ENCODE results near the gene RGS3.

- TF ChIP-seq, protein P1, sequence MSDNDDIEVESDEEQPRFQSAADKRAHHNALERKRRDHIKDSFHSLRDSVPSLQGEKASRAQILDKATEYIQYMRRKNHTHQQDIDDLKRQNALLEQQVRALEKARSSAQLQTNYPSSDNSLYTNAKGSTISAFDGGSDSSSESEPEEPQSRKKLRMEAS (IDR thresholded peaks at IDR 0.05) = no peak
- TF ChIP-seq RAD21 (IDR thresholded peaks at IDR 0.05; ENCODE audit: low read depth) = no peak
- no peak for TF ChIP-seq YY1 (IDR thresholded peaks at IDR 0.05; ENCODE audit: low read depth)
- no peak for TF ChIP-seq CREB1 (IDR thresholded peaks at IDR 0.05; ENCODE audit: low read depth)
- no peak for TF ChIP-seq TCF12 (IDR thresholded peaks at IDR 0.05; ENCODE audit: low read depth)
- TF ChIP-seq REST (IDR thresholded peaks at IDR 0.05; ENCODE audit: low read depth) = no peak
These were observed 110.4 kb downstream of the RGS3 start for GRCh38 chr9:113573959-113574352.

All from Ishikawa (cell line).